OCI-LY7 (cell line): ENCODE measurements around the gene ATP6V0C.

Experiments
- CTCF ChIP-seq: fragments of 200-600 bp; sonication (generic); conservative IDR thresholded peaks from 2 replicates; pipeline ENCODE4 v1.5.1; 2014; ENCODE audit warnings: mild to moderate bottlenecking, antibody characterized with exemption, low read length, moderate library complexity, mixed read lengths
- EZH2phosphoT487 ChIP-seq: fragments of 200-600 bp; sonication (generic); IDR thresholded peaks from 2 replicates; pipeline ENCODE4 v1.6.1; 2018; ENCODE audit warnings: low read depth, borderline replicate concordance, mild to moderate bottlenecking, mixed run types, antibody characterized with exemption, low read length, moderate library complexity, mixed read lengths

GRCh38 chr16:2473999-2474876, 39.5 kb upstream of the ATP6V0C start:
- TF ChIP-seq CTCF (peak; percentile 61), EZH2phosphoT487 (no peak)
